Activated CD4-positive, alpha-beta T cell treated with anti-CD3 and anti-CD28 coated beads for 1 hour (primary cell): Measurements from ENCODE around the gene FMN2.

Experiments used
- DNase-seq: peaks from one replicate; pipeline ENCODE4 v3.0.0-alpha.2; 2020

Gene FMN2

DNA sequence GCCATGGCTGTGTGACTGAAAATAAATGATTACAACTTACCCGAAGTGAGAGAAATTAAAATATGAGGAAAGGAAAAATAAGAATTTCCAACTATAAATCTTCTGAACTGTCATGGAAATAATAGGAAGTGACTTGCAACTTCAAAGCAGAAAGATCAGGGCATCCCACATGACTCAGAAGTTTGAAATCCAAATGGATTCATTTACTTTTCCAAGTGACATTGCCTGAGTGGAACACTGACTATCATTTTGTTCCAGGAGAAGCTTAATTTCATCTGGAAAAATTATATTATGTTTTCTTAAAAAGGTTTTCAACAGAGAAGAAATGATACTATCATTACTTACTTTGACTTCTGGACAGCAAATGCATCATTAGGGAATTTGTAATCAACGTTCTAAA, 409.4 kb downstream of the FMN2 start:
- DNase-seq, result no peak

DNA sequence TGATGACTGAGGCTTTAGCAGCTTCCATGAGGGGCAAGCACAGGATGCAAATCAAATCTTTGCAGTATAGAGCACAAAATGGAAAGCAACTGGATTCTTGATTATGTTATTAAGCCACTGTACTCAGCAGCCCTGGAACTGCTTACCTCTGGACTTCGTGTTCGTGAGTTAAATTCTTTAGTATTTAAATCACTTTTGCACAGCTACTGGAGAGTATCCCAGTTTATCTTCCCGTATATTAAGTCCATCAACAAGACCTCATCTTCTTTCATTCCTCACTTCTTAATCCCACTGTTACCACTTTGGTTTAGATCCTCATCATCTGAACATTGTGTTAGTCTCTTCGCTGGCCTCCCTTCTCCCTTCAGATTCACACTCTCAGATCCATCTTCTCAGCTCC, 411.4 kb downstream of the FMN2 start:
- no peak for DNase-seq

DNA sequence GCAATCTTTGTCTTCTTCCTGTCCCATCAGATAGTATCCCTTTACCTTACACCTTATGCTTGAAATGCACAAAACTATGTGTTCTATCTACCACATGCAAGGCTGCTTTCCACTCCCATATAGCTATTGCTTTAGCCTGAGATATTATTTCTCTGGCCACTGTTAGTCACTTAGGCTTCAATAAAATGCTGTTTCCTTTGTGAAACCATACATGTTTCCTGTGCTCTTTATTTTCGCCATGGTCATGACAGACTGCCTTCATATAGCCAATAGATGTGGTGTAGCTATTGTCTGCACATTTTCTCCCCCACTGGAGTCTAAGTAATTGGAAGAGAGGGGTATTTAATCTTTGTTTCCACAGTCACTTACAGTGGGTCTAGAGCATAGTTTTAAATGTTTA, 411.9 kb downstream of the FMN2 start:
- no peak for DNase-seq

DNA sequence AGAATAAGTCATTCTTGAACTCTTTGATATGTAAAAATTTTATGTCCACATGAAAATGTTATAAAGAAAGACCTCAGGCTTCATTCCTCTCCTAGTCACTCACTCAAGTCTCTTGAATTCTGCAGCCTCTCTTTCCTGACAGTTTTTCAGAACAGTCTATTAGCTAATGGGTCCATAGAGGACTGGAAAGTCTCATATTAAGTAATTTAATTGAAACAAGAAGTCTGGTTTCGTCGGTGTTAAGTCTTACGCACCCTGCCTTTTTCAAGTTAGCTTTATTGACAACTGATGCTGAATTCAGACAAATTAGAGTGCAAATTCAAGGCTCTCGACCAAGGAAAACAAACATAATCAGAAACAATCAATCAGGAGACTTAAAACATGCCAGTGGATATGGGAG, 414.5 kb downstream of the FMN2 start:
- DNase-seq, result no peak

DNA sequence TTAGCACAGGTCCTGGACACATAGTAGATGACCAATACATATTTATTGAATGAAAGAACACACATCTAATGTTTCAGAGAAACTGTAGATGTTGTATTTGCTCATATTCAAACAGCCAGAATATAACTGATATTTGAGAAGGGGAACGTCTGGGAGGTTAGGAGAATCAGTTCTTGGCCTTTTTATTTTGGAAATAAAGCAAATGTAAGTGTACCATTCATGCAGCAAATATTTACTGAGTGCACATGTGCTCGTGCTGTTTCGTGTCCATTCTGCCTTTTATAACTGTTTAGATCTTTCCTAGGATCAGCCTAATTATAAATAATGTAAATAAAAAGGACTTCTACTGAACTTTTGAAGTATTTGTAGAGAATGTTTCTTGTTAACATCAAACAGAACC, 416.5 kb downstream of the FMN2 start:
- no peak for DNase-seq

DNA sequence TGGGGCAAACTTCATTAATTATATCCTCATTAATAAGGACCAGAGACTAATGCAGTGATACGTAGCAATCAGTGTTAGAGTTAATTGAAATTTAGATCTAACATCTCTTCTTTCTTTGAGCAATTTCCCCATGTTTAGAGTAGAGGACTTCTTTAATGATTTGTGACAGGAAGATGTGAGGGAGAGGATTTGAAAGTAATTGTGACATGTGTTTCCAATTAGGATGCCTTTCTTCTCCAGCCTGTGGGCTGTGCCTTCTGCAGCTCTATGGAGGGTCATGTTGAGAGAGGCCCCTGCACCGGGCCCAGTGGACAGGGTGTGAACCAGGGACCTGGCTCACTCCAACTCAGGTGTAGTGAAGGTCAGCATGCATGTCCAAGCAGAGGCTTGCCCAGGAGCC, 417.3 kb downstream of the FMN2 start:
- DNase-seq, result no peak

DNA sequence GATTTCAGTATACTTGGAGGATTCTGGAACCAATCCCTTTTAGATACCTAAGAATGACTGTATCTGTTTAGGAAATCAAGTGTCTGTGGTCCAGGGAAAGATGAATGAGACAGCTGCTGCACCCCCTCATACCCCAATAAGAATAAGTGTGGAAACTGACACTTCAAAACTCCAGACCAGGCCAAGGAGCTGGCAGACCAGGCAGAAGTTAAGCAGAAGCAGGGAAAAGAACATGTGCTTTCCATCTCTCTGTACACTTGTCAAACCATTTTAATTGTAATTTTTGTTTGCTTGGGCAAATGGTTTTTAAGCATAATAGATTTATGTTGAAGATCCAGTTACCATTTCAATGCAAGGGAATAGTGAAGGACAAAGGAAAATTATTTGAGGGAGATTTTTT, 420.1 kb downstream of the FMN2 start:
- no peak for DNase-seq

DNA sequence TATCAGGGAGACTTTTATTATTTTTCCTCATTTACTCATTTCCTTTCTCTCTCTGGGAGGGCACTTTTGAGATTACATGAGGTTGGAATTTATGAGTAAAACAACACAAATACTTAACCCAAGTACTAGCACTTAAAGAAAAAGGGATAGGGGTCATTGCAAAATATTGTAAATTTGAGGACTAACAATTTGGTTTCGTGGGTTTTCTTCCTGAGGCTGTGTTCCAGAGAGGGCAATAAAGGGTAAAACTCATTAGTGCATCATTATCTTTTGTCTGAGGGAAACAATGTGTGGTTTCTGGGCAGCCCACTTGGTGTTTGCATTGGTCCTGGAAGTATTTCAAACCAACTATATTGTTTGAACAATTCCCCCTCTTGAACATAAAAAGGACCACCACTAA, 423.8 kb downstream of the FMN2 start:
- DNase-seq, result no peak

DNA sequence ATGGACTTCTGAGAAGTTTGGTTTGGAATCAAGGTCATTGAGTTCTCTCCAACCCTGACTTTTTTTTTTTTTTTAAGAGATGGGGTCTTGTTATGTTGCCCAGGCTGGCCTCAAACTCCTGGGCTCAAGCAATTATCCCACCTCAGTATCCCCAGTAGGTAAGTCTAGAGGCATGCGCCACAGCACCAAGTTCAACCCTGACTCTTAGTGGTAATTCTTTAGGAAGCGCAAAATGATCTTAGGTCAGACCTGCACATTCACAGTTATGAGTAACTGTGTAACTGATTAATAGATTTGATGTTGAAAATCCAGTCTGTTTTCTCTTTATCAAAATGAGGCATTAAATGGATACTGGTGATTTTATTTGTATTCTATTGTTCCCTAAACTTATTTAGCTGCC, 424.4 kb downstream of the FMN2 start:
- DNase-seq, result no peak

DNA sequence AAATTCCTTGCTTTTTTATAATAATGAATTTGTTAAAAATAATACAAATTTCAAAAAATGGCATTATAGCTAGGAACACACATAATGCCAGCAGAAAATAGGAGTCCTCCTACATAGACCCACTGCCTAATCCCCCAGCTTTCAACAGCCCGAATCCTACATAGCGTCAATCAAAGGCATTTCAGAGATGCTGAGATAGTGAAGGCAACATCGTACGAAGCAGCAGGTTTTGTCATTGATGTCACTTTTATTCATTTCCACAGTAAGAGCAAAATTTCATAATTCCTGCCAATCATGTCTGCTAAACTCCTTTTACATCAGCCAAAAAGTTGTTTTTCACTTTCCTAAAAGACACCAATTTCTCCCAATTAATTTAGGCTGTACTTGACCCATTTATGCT, 426.2 kb downstream of the FMN2 start:
- no peak for DNase-seq

DNA sequence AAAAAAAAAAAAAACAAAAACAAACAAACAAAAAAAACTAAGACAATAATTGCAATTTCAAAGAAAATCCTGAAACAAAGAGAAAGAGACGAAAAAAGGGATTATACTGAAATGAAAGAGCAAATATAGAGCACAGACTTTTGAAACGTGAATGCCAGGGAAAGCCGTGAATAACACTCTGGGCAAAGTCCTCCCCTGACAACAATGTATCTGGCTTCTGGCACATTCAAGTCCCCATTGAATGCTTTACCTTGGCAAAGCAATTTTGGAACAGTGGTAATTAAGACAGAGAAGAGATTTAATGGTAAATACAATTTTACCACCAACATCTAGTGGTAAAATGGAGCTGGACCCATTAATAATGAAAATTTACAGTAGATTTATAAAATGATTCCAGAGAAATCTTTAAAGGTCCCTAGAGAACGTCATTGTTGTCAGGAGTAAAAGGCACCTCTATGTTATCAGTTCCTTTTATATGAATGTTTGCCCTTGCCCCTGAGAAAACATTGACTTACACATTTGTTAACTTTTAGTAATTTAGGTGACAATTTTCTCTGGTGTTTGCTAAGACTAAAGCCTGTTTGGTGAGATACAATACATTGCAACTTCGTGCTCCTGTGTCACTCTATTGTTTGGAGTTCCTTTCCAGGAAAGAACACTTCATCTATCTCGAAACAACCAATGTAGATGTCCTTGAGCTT, 430.6 kb downstream of the FMN2 start:
- DNase-seq, result no peak

DNA sequence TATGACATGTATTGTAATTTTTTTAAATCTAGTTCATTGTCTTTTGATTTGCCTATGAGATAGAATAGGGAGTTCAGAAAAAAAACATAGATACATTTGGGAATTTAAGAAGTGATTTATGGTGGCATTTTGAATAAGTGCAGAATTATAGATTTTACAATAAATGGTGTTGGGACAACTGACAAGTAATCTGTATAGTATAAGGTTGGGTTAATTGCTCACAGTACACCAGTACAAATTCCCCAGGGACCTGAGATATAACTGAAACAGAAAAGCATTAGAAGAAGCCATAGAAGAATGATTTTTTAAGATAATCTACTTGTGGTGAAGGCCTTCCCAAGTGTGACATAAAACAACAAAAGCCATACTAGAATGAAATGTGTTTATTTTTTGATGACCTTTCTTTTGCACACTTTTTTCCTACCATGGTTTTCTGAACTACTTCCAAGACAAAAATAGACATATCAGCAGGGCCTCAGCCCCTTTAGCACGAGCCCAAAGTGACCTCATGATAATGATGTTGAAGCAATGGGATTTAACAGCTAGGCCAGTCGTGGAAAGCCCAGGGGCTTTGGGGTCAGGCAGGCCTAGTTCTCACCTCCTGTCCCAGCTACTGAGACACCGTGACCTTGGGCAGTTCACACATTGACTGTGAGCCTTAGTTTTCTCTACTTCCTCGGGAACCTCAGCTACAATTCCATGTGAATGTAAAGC, 432.8 kb downstream of the FMN2 start:
- no peak for DNase-seq
